Fibroblast of lung (primary cell): ENCODE results near the gene N4BP2. TPM values are rescaled to one million over a fixed set of nuclear protein-coding genes. Genes with fewer than 3 reads are reported as not detected.

ENCODE experiments used
- DNase-seq, 2 donors: peaks; one replicate each; pipeline versions ENCODE4 v3.0.0 to v3.0.0-alpha.2; 2010; ENCODE audit warnings: low read depth in 2 of 2
- H2AFZ ChIP-seq: 2 replicates; pipeline ENCODE4 v1.5.1; 2012; ENCODE audit warnings: low read length, control low read depth, inconsistent platforms
- H3K27ac ChIP-seq: 2 replicates; pipeline ENCODE4 v1.5.1; 2011; ENCODE audit warnings: low read length, control low read depth; ENCODE audit not compliant: insufficient read depth
- H3K27me3 ChIP-seq: 2 replicates; pipeline ENCODE4 v1.5.1; 2011; ENCODE audit warnings: mild to moderate bottlenecking, low read length; ENCODE audit not compliant: control insufficient read depth, insufficient read depth
- H3K36me3 ChIP-seq: 2 replicates; pipeline ENCODE4 v1.5.1; 2011; ENCODE audit warnings: low read length; ENCODE audit not compliant: control insufficient read depth, insufficient read depth
- H3K4me1 ChIP-seq: 2 replicates; pipeline ENCODE4 v1.5.1; 2011; ENCODE audit warnings: low read length; ENCODE audit not compliant: control insufficient read depth, insufficient read depth; ENCODE audit errors: extremely low read depth
- H3K4me2 ChIP-seq: 2 replicates; pipeline ENCODE4 v1.5.1; 2011; ENCODE audit warnings: low read length, control low read depth; ENCODE audit not compliant: insufficient read depth; ENCODE audit errors: extremely low read depth
- H3K4me3 ChIP-seq, 4 experiments: fragments of 200-600 bp in 1 of 4; sonication (generic) in 1 of 4; replicated peaks in 1 of 4; 2 replicates each; pipeline ENCODE4 v1.5.1; 2011 to 2016; ENCODE audit warnings: low read length in 4 of 4, low read depth in 3 of 4, mild to moderate bottlenecking in 3 of 4, control low read depth in 2 of 4, inconsistent platforms in 1 of 4, mixed read lengths in 1 of 4; ENCODE audit not compliant: insufficient read depth in 1 of 4; ENCODE audit errors: control extremely low read depth in 1 of 4
- H3K79me2 ChIP-seq: 2 replicates; pipeline ENCODE4 v1.5.1; 2012; ENCODE audit warnings: mild to moderate bottlenecking, low read length, inconsistent platforms; ENCODE audit not compliant: control insufficient read depth, insufficient read depth
- H3K9ac ChIP-seq: 2 replicates; pipeline ENCODE4 v1.5.1; 2011; ENCODE audit warnings: mild to moderate bottlenecking, low read length, control low read depth; ENCODE audit not compliant: insufficient read depth
- H3K9me3 ChIP-seq: 2 replicates; pipeline ENCODE4 v1.5.1; 2012; ENCODE audit warnings: low read depth, low read length; ENCODE audit not compliant: control insufficient read depth, insufficient read depth
- H4K20me1 ChIP-seq: 2 replicates; pipeline ENCODE4 v1.5.1; 2011; ENCODE audit warnings: low read length; ENCODE audit not compliant: control insufficient read depth, insufficient read depth; ENCODE audit errors: extremely low read depth
- EZH2 ChIP-seq: IDR thresholded peaks from 2 replicates; pipeline ENCODE4 v1.5.1; 2012; ENCODE audit warnings: low read length, control low read depth, mild to moderate bottlenecking; ENCODE audit errors: missing control alignments
- polyA plus RNA-seq, 2 donors: library from polyadenylated mRNA; depleted of rRNA in 1 of 2; stranded (reverse) in 1 of 2; unstranded in 1 of 2; fragments of >200 nt; gene quantifications; 2 replicates each; pipeline ENCODE4 v1.2.1, GENCODE V29; 2011 to 2012; ENCODE audit warnings: missing spikeins in 1 of 2
- total RNA-seq: library from RNA; depleted of rRNA; stranded (reverse); fragments of >200 nt; gene quantifications from 2 replicates; pipeline ENCODE4 v1.2.1, GENCODE V29; 2014
- TF ChIP-seq, protein P1 (sequence below), 2 donors: IDR thresholded peaks in 1 of 2; conservative IDR thresholded peaks in 1 of 2; 1 replicate in 1 of 2; 2 replicates in 1 of 2; pipeline ENCODE4 v1.5.1; 2011 to 2012; ENCODE audit warnings: low read length in 2 of 2, control low read depth in 1 of 2, inconsistent platforms in 1 of 2, low read depth in 1 of 2, mild to moderate bottlenecking in 1 of 2

Gene N4BP2
- total and polyA plus RNA-seq, 2 donors (not counting 1 experiment from before 2014, with no cell fraction given), result 3.0 to 5.3 TPM

DNA sequence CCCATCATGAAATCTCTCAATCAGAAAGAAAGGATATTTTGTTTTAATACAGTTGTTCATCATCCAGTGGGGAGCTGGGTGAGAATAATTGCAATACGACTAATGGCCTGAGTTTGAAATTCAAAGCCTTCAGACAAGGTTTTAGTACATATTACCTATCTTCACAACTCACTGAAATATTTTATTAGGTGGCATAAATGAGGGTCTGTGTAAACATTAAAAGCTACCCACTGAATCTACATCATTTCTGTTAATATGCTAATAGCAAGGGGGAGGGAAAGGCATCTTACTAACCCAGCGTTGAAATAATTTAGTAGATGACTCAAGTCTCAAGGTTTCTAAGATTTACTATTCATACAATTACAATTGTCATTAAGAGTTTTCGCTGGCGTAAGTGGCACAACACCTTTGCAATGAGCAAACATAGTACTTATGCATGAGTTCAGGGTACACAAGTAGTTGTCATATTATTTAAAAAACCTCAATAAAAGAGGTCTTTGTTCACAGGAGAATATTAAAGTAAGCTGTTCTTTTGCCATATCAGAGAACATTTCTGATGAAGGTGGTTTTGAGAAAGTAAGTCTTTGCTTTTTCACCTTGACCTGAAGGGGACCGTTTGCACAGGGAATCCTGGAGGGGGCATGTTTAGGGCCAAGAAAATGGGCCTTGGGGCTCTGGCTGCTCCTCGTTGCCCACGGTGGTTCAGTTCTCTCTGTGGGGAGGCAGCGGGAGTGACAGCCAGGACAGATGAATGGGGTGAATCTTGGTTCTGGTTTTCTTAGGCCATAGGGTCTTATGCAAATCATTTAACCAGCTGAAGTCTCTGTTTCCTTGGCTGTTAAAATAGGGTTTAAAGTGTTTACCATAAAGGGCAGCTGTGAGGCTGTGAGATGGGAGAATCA is 135.7 kb downstream of the N4BP2 start:
- no peak overlapping the region for H3K4me2 ChIP-seq
- DNase-seq, result no peak
- no peak overlapping the region for H2AFZ ChIP-seq
- no peaks in the 10 kb centered on the region for H4K20me1 ChIP-seq
- H3K27me3 ChIP-seq, result no peaks in the 10 kb centered on the region
- TF ChIP-seq, protein P1, sequence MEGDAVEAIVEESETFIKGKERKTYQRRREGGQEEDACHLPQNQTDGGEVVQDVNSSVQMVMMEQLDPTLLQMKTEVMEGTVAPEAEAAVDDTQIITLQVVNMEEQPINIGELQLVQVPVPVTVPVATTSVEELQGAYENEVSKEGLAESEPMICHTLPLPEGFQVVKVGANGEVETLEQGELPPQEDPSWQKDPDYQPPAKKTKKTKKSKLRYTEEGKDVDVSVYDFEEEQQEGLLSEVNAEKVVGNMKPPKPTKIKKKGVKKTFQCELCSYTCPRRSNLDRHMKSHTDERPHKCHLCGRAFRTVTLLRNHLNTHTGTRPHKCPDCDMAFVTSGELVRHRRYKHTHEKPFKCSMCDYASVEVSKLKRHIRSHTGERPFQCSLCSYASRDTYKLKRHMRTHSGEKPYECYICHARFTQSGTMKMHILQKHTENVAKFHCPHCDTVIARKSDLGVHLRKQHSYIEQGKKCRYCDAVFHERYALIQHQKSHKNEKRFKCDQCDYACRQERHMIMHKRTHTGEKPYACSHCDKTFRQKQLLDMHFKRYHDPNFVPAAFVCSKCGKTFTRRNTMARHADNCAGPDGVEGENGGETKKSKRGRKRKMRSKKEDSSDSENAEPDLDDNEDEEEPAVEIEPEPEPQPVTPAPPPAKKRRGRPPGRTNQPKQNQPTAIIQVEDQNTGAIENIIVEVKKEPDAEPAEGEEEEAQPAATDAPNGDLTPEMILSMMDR (conservative IDR thresholded peaks at IDR 0.05 in 1 of 2, IDR thresholded peaks at IDR 0.05 in 1 of 2; ENCODE audit: low read depth in 1 of 2, low read length in 2 of 2), result no peak
- TF ChIP-seq EZH2, result no peak
- no peak overlapping the region for H3K27ac ChIP-seq
- H3K9me3 ChIP-seq, result no peaks in the 10 kb centered on the region
- H3K36me3 ChIP-seq, result no peaks in the 10 kb centered on the region
- no peaks in the 10 kb centered on the region for H3K4me1 ChIP-seq
- no peak overlapping the region for H3K4me3 ChIP-seq
- H3K9ac ChIP-seq, result no peak overlapping the region
- no peaks in the 10 kb centered on the region for H3K79me2 ChIP-seq

DNA sequence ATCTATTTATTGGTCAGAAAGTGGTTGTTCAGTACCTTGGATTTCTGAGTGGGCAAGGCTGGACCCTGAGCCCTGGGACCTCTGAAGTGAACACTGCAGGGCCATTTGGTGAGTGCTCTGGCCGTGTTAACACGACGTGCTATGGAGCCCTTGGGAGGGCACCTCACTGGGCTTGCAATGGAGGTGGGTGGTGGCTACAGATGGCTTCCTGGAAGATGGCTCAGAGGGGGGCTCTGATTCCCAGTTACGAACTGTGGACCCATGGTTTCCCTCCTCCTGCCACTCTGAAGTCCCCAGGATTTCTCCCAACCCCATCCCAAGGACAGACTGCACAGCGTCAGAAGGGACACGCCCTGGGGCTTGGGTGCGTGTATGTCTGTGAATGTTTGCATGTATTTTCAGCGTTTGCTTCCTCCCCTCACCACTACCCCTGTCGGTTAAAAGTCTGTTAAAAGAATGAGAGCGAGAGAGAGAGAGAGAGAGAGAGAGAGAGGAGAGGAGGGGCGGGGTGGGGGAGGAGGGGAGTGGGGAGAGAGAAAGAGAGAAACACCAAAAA is 136.4 kb downstream of the N4BP2 start:
- TF ChIP-seq, protein P1 (conservative IDR thresholded peaks at IDR 0.05 in 1 of 2, IDR thresholded peaks at IDR 0.05 in 1 of 2; ENCODE audit: low read depth in 1 of 2, low read length in 2 of 2), result no peak
- TF ChIP-seq EZH2, result no peak
- Histone ChIP-seq H2AFZ (no peak overlapping the region), H3K27ac (no peak overlapping the region), H3K27me3 (no peaks in the 10 kb centered on the region), H3K9ac (no peak overlapping the region), H3K4me3 (no peak overlapping the region), H3K36me3 (no peaks in the 10 kb centered on the region), H4K20me1 (no peaks in the 10 kb centered on the region), H3K79me2 (no peaks in the 10 kb centered on the region), H3K9me3 (no peaks in the 10 kb centered on the region), H3K4me1 (no peaks in the 10 kb centered on the region), H3K4me2 (no peak overlapping the region)
- no peak for DNase-seq

DNA sequence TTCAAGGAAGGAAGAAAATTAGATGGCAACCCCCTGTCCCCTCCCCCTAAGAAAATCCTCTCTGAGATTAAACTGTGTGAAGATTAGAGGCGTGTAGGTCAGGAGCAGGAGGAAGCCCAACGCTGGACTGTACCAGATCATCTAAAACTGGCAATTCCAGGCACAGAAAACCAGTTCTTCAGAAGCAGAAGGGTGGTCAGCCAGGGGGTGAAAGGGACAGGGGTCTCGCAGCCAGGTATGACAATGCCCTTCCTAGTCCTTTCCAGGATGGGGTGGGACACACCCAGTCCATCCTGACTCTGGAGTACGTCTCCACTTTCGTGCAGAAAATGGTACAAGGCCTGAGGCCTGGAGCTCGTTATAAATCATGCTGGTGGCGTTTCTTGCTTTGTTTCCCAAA is 136.9 kb downstream of the N4BP2 start:
- H3K4me2 ChIP-seq, result no peak overlapping the region
- H4K20me1 ChIP-seq, result no peaks in the 10 kb centered on the region
- H3K4me3 ChIP-seq, result no peak overlapping the region
- H3K27me3 ChIP-seq, result no peaks in the 10 kb centered on the region
- no peak overlapping the region for H2AFZ ChIP-seq
- H3K27ac ChIP-seq, result no peak overlapping the region
- H3K36me3 ChIP-seq, result no peaks in the 10 kb centered on the region
- no peaks in the 10 kb centered on the region for H3K79me2 ChIP-seq
- no peaks in the 10 kb centered on the region for H3K9me3 ChIP-seq
- no peak for TF ChIP-seq EZH2
- TF ChIP-seq, protein P1 (conservative IDR thresholded peaks at IDR 0.05 in 1 of 2, IDR thresholded peaks at IDR 0.05 in 1 of 2; ENCODE audit: low read depth in 1 of 2, low read length in 2 of 2), result no peak
- no peak overlapping the region for H3K9ac ChIP-seq
- no peak for DNase-seq
- no peaks in the 10 kb centered on the region for H3K4me1 ChIP-seq
